H1 (cell line): Measurements from ENCODE around the gene TSPAN2. TPM values are rescaled to one million over a fixed set of nuclear protein-coding genes. Genes with fewer than 3 reads are reported as not detected.

ENCODE experiments used
- CTCF ChIA-PET: fragments of 300-600 bp; sonication (Branson Sonifier 250); formaldehyde crosslinking; loops from one replicate; lab custom pipeline; 2021; ENCODE audit not compliant: partially characterized antibody; lab: Charles Lee
- POLR2A ChIA-PET: fragments of 300-600 bp; sonication (Branson Sonifier 250); formaldehyde crosslinking; loops from one replicate; lab custom pipeline; 2021; ENCODE audit warnings: inconsistent platforms; ENCODE audit not compliant: partially characterized antibody; lab: Charles Lee
- DNase-seq, 2 experiments: peaks; one replicate each; pipeline versions ENCODE4 v3.0.0 to v3.0.0-alpha.2; 2010 to 2022; ENCODE audit warnings: low spot score in 2 of 2, low read depth in 1 of 2, mixed read lengths in 1 of 2
- FAIRE-seq: peaks from 2 replicates; lab custom pipeline; 2011; peaks lifted over from hg19 to GRCh38; lab: Jason Lieb, UNC
- H2AFZ ChIP-seq: 2 replicates; pipeline ENCODE4 v1.8.1; 2012; ENCODE audit warnings: low read length, inconsistent platforms
- H2AK5ac ChIP-seq: 2 replicates; pipeline ENCODE4 v1.6.1; 2013; ENCODE audit warnings: low read depth, low read length
- H2BK120ac ChIP-seq: replicated peaks from 2 replicates; pipeline ENCODE3; 2013; ENCODE audit warnings: low read depth, low read length, inconsistent platforms
- H2BK12ac ChIP-seq: 2 replicates; pipeline ENCODE4 v1.6.1; 2013; ENCODE audit warnings: low read depth, low read length
- H2BK15ac ChIP-seq: 2 replicates; pipeline ENCODE4 v1.6.1; 2013; ENCODE audit warnings: low read length
- H2BK20ac ChIP-seq: 2 replicates; pipeline ENCODE4 v1.6.1; 2013; ENCODE audit warnings: low read length
- H2BK5ac ChIP-seq: 2 replicates; pipeline ENCODE4 v1.6.1; 2013; ENCODE audit warnings: low read depth, low read length
- H3K14ac ChIP-seq: 2 replicates; pipeline ENCODE4 v1.6.1; 2013; ENCODE audit warnings: inconsistent platforms; ENCODE audit not compliant: insufficient read length
- H3K18ac ChIP-seq: 2 replicates; pipeline ENCODE4 v1.6.1; 2013; ENCODE audit warnings: low read length; ENCODE audit errors: extremely low read depth
- H3K23ac ChIP-seq: 2 replicates; pipeline ENCODE4 v1.6.1; 2013; ENCODE audit warnings: inconsistent platforms; ENCODE audit not compliant: insufficient read length
- H3K23me2 ChIP-seq: 2 replicates; pipeline ENCODE4 v1.6.1; 2013; ENCODE audit warnings: low read depth, low read length
- H3K27ac ChIP-seq: 2 replicates; pipeline ENCODE4 v1.6.1; 2011; ENCODE audit warnings: low read depth, low read length, inconsistent platforms
- H3K27me3 ChIP-seq, 4 experiments: replicated peaks in 1 of 4; 1 replicate in 1 of 4; 2 replicates in 3 of 4; pipeline versions ENCODE4 v1.6.1 to v1.8.1; 2011 to 2013; ENCODE audit warnings: low read length in 3 of 4, mild to moderate bottlenecking in 3 of 4, inconsistent platforms in 2 of 4, mixed read lengths in 2 of 4, moderate library complexity in 1 of 4; ENCODE audit not compliant: control insufficient read depth in 3 of 4, insufficient read depth in 3 of 4; ENCODE audit errors: extremely low read depth in 1 of 4
- H3K36me3 ChIP-seq, 4 experiments: 2 replicates each; pipeline versions ENCODE4 v1.6.1 to v1.8.1; 2011 to 2013; ENCODE audit warnings: mild to moderate bottlenecking in 4 of 4, low read length in 3 of 4, moderate library complexity in 2 of 4, control low read depth in 1 of 4, inconsistent platforms in 1 of 4; ENCODE audit not compliant: insufficient read depth in 4 of 4, control insufficient read depth in 2 of 4
- H3K4ac ChIP-seq: replicated peaks from 2 replicates; pipeline ENCODE3; 2013; ENCODE audit warnings: low read length, low read depth, mixed read lengths, inconsistent platforms; ENCODE audit not compliant: insufficient read length
- H3K4me1 ChIP-seq, 4 experiments: replicated peaks in 1 of 4; 1 replicate in 1 of 4; 2 replicates in 3 of 4; pipeline versions ENCODE4 v1.6.1 to v1.8.1; 2011 to 2013; ENCODE audit warnings: low read length in 3 of 4, inconsistent platforms in 2 of 4, mixed read lengths in 1 of 4; ENCODE audit not compliant: insufficient read depth in 4 of 4, control insufficient read depth in 3 of 4
- H3K4me2 ChIP-seq, 2 experiments: 2 replicates each; pipeline versions ENCODE4 v1.6.1 to v1.8.1; 2011 to 2013; ENCODE audit warnings: low read depth in 2 of 2, low read length in 2 of 2, control low read depth in 1 of 2, inconsistent platforms in 1 of 2, mild to moderate bottlenecking in 1 of 2; ENCODE audit not compliant: insufficient read depth in 1 of 2
- H3K4me3 ChIP-seq, 4 experiments: fragments of 200-600, 300-600 bp in 1 of 4; sonication (generic), shearing (Covaris generic), sonication (Bioruptor Twin) in 1 of 4; 2 replicates each; pipeline versions ENCODE4 v1.5.1 to v1.8.1; 2011 to 2016; ENCODE audit warnings: low read length in 4 of 4, low read depth in 3 of 4, control low read depth in 2 of 4, inconsistent platforms in 2 of 4, mild to moderate bottlenecking in 2 of 4, mixed read lengths in 1 of 4, moderate library complexity in 1 of 4; ENCODE audit not compliant: insufficient read depth in 2 of 4; ENCODE audit errors: extremely low read depth in 1 of 4
- H3K56ac ChIP-seq: replicated peaks from 2 replicates; pipeline ENCODE3; 2013; ENCODE audit warnings: low read depth, mild to moderate bottlenecking, mixed read lengths, low read length, inconsistent platforms; ENCODE audit not compliant: insufficient read length
- H3K79me1 ChIP-seq: 2 replicates; pipeline ENCODE4 v1.6.1; 2013; ENCODE audit warnings: low read depth, low read length, control low read depth
- H3K79me2 ChIP-seq, 2 experiments: 2 replicates each; pipeline versions ENCODE4 v1.6.1 to v1.8.1; 2012 to 2013; ENCODE audit warnings: low read length in 2 of 2, mild to moderate bottlenecking in 2 of 2, inconsistent platforms in 1 of 2; ENCODE audit not compliant: insufficient read depth in 2 of 2, control insufficient read depth in 1 of 2
- H3K9ac ChIP-seq, 4 experiments: replicated peaks in 1 of 4; 1 replicate in 1 of 4; 2 replicates in 3 of 4; pipeline versions ENCODE4 v1.6.1 to v1.8.1; 2011 to 2013; ENCODE audit warnings: low read depth in 3 of 4, low read length in 3 of 4, control low read depth in 2 of 4, mild to moderate bottlenecking in 2 of 4, moderate library complexity in 2 of 4, inconsistent platforms in 1 of 4; ENCODE audit errors: extremely low read depth in 1 of 4
- H3K9me3 ChIP-seq, 2 experiments: 2 replicates each; pipeline versions ENCODE4 v1.6.1 to v1.8.1; 2012 to 2013; ENCODE audit warnings: mild to moderate bottlenecking in 2 of 2, moderate library complexity in 2 of 2, control low read depth in 1 of 2, inconsistent platforms in 1 of 2, low read depth in 1 of 2, low read length in 1 of 2, mixed read lengths in 1 of 2; ENCODE audit not compliant: insufficient read depth in 2 of 2
- H4K20me1 ChIP-seq, 2 experiments: replicated peaks in 1 of 2; 2 replicates each; pipeline versions ENCODE3 to v1.8.1; 2011 to 2013; ENCODE audit warnings: inconsistent platforms in 2 of 2, low read length in 2 of 2, mild to moderate bottlenecking in 1 of 2; ENCODE audit not compliant: insufficient read depth in 2 of 2, control insufficient read depth in 1 of 2
- H4K5ac ChIP-seq: 2 replicates; pipeline ENCODE4 v1.6.1; 2013; ENCODE audit warnings: low read length, low read depth, mixed read lengths, inconsistent platforms; ENCODE audit not compliant: insufficient read length
- H4K8ac ChIP-seq: 2 replicates; pipeline ENCODE4 v1.8.0; 2013; ENCODE audit warnings: mild to moderate bottlenecking, moderate library complexity, low read length, inconsistent platforms; ENCODE audit not compliant: insufficient read depth; ENCODE audit errors: extremely low read depth
- H4K91ac ChIP-seq: replicated peaks from 2 replicates; pipeline ENCODE3; 2013; ENCODE audit warnings: low read length, mixed read lengths, inconsistent platforms; ENCODE audit not compliant: insufficient read length
- ASH2L ChIP-seq: fragments of 200-600, 300-600 bp; sonication (generic); IDR thresholded peaks from one replicate; pipeline ENCODE4 v1.7.1; 2017; ENCODE audit warnings: low read length
- EGR1 ChIP-seq: IDR thresholded peaks from 2 replicates; pipeline ENCODE4 v1.6.1; 2011; ENCODE audit warnings: low read depth, low read length, borderline replicate concordance
- EP300 ChIP-seq, 2 experiments: IDR thresholded peaks; 1 replicate in 1 of 2; 2 replicates in 1 of 2; pipeline ENCODE4 v1.6.1; 2011 to 2012; ENCODE audit warnings: low read depth in 2 of 2, low read length in 2 of 2, mild to moderate bottlenecking in 2 of 2, borderline replicate concordance in 1 of 2, inconsistent platforms in 1 of 2, moderate library complexity in 1 of 2
- HDAC2 ChIP-seq, 2 experiments: fragments of 300-600 bp in 1 of 2; sonication (generic) in 1 of 2; IDR thresholded peaks; 2 replicates each; pipeline ENCODE4 v1.6.1; 2011 to 2012; ENCODE audit warnings: low read depth in 2 of 2, low read length in 2 of 2, mild to moderate bottlenecking in 2 of 2, moderate library complexity in 2 of 2, borderline replicate concordance in 1 of 2, inconsistent platforms in 1 of 2
- MAFK ChIP-seq: IDR thresholded peaks from 2 replicates; pipeline ENCODE4 v1.6.1; 2012; ENCODE audit warnings: low read depth, mild to moderate bottlenecking, improper control_type of control experiment, low read length
- NRF1 ChIP-seq: IDR thresholded peaks from 2 replicates; pipeline ENCODE4 v1.6.1; 2011; ENCODE audit warnings: mild to moderate bottlenecking, low read depth, low read length, improper control_type of control experiment
- POLR2A ChIP-seq, 2 experiments: IDR thresholded peaks; 1 replicate in 1 of 2; 2 replicates in 1 of 2; pipeline ENCODE4 v1.6.1; 2011; ENCODE audit warnings: low read depth in 2 of 2, low read length in 2 of 2, mild to moderate bottlenecking in 2 of 2; ENCODE audit errors: control extremely low read depth in 1 of 2
- POLR2AphosphoS5 ChIP-seq: IDR thresholded peaks from 2 replicates; pipeline ENCODE4 v1.6.1; 2011; ENCODE audit warnings: low read depth, low read length
- POU5F1 ChIP-seq: IDR thresholded peaks from 2 replicates; pipeline ENCODE4 v1.6.1; 2011; ENCODE audit warnings: low read depth, mild to moderate bottlenecking, low read length, moderate library complexity
- RNF2 ChIP-seq: fragments of 200-900, 300-1000 bp; sonication (generic); IDR thresholded peaks from 2 replicates; pipeline ENCODE4 v1.7.1; 2016; ENCODE audit warnings: borderline replicate concordance, low read depth, mild to moderate bottlenecking, antibody characterized with exemption, low read length; ENCODE audit not compliant: poor library complexity, severe bottlenecking; ENCODE audit errors: missing control alignments
- SIX5 ChIP-seq: IDR thresholded peaks from 2 replicates; pipeline ENCODE4 v1.6.1; 2011; ENCODE audit warnings: mild to moderate bottlenecking, low read depth, low read length
- SP1 ChIP-seq: IDR thresholded peaks from 2 replicates; pipeline ENCODE4 v1.6.1; 2011; ENCODE audit warnings: low read depth, low read length
- YY1 ChIP-seq: IDR thresholded peaks from 2 replicates; pipeline ENCODE4 v1.6.1; 2011; ENCODE audit warnings: low read depth, mild to moderate bottlenecking, low read length
- WGBS, 2 experiments: shearing (Covaris generic) in 1 of 2; methylation state at CpG; one replicate each; pipeline versions ENCODE4 v1.1.6 to v1.1.7; 2013 to 2015; ENCODE audit warnings: low lambda C conversion rate in 2 of 2, mixed read lengths in 2 of 2, inconsistent platforms in 1 of 2, low coverage in 1 of 2, missing lambda C conversion rate in 1 of 2; ENCODE audit not compliant: insufficient replicate concordance in 2 of 2, insufficient coverage in 1 of 2, insufficient read length in 1 of 2; ENCODE audit errors: extremely low coverage in 1 of 2, missing lambda C conversion rate in 1 of 2; 5-methylcytosine and 5-hydroxymethylcytosine counted together
- polyA plus RNA-seq, 7 experiments: library from polyadenylated mRNA; depleted of rRNA in 3 of 7; stranded (reverse) in 5 of 7; unstranded in 2 of 7; fragments of >200 nt in 5 of 7; fragments of 200-250 nt in 2 of 7; gene quantifications; 1 replicate in 5 of 7; 2 replicates in 1 of 7; 4 replicates in 1 of 7; pipeline versions ENCODE4 v1.2.1 to v1.2.3, GENCODE V29; 2011 to 2013; ENCODE audit warnings: missing spikeins in 2 of 7, mixed read lengths in 2 of 7
- total RNA-seq: library from RNA; stranded (reverse); fragmentation: NEBNext Ultra II Directional; extraction: Animal tissue kit (Norgen Biotek cat#: 25700); gene quantifications from 2 replicates; pipeline ENCODE4 v1.2.1, GENCODE V29; 2021
- TF ChIP-seq, protein P1 (sequence below): IDR thresholded peaks from 2 replicates; pipeline ENCODE4 v1.6.1; 2011; ENCODE audit warnings: low read depth, mild to moderate bottlenecking, low read length; ENCODE audit not compliant: insufficient read depth

The TSPAN2 gene
- total and polyA plus RNA-seq, 2 of the 8 experiments (the other 6 are each of a cell fraction or from before 2014, with no cell fraction given), result 7.4 to 14.2 TPM

DNA sequence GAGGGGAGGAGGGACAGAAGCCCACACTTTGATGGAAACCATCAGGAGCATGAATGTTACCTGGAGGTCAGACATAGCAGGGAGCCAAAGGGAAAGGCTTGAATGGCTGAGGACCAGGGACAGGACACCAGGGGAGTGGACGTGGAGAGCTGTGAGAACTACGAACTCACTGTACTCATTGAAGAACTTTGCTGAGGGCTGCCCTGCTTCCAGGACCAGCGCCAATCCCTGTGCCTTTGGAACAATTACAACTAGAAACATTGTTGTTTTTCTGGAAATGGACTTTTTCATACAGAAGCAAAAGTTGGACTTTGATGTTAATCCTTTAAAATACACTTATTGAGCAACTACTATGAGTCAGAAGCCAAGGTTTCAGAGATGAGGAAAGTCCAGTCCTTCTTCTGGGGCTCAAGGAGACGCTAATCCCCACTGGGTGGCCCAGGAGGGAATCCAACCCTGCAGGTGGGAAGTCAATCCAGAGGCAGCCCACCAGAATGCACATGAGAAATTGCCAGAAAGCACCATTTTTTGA lies 12.9 kb downstream of the TSPAN2 start:
- Histone ChIP-seq H2AK5ac (no peak overlapping the region), H3K4me2 (no peak overlapping the region), H3K79me1 (no peaks in the 10 kb centered on the region), H3K36me3 (no peaks in the 10 kb centered on the region), H2BK20ac (no peak overlapping the region), H4K20me1 (no peaks in the 10 kb centered on the region), H3K79me2 (no peaks in the 10 kb centered on the region), H3K23me2 (no peaks in the 10 kb centered on the region), H3K9ac (no peak overlapping the region; a peak in 1 of 7 replicates), H3K4ac (no peak overlapping the region), H3K9me3 (no peaks in the 10 kb centered on the region), H4K5ac (no peak overlapping the region), H3K18ac (no peak overlapping the region), H3K14ac (no peak overlapping the region), H4K91ac (no peak overlapping the region), H2BK15ac (no peak overlapping the region), H2BK5ac (no peak overlapping the region), H3K4me1 (no peaks in the 10 kb centered on the region; a peak in 1 of 7 replicates), H3K27me3 (no peaks in the 10 kb centered on the region), H3K4me3 (no peak overlapping the region), H3K27ac (no peak overlapping the region), H3K56ac (no peak overlapping the region), H2BK120ac (no peak overlapping the region), H4K8ac (no peak overlapping the region), H2AFZ (no peak overlapping the region), H3K23ac (no peak overlapping the region), H2BK12ac (no peak overlapping the region)
- DNase-seq (no peak), FAIRE-seq (no peak)
- ChIA-PET CTCF (interaction anchor here (3.1 to 4.1 kb wide), 2 partner anchors 11 to 23 kb away, joined by 9 to 17 read pairs; no protein-coding TSS in a partner anchor), POLR2A (no interaction called here)
- WGBS, 2 experiments, result 76% methylated on average over 4 of the region's 4 CpGs; no CpG with 5 or more reads in 1 of the 2 experiments
- TF ChIP-seq NRF1, result no peak
- no peak for TF ChIP-seq POLR2AphosphoS5
- no peak for TF ChIP-seq EGR1
- no peak for TF ChIP-seq ASH2L
- no peak for TF ChIP-seq MAFK
- TF ChIP-seq RNF2, result no peak
- TF ChIP-seq, protein P1, sequence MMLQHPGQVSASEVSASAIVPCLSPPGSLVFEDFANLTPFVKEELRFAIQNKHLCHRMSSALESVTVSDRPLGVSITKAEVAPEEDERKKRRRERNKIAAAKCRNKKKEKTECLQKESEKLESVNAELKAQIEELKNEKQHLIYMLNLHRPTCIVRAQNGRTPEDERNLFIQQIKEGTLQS, result no peak
- TF ChIP-seq HDAC2 (IDR thresholded peaks at IDR 0.05; ENCODE audit: borderline replicate concordance in 1 of 2, low read depth in 2 of 2, low read length in 2 of 2), result no peak
- no peak for TF ChIP-seq POLR2A (IDR thresholded peaks at IDR 0.05; ENCODE audit: control extremely low read depth in 1 of 2, low read depth in 2 of 2, low read length in 2 of 2)
- TF ChIP-seq SIX5, result no peak
- no peak for TF ChIP-seq EP300 (IDR thresholded peaks at IDR 0.05; ENCODE audit: borderline replicate concordance in 1 of 2, low read depth in 2 of 2, low read length in 2 of 2)
- no peak for TF ChIP-seq POU5F1
- no peak for TF ChIP-seq YY1
- TF ChIP-seq SP1, result no peak
